ENCODE results near the gene JAKMIP1. TPM values are rescaled to one million over a fixed set of nuclear protein-coding genes. Genes with fewer than 3 reads are reported as not detected.
"Not testable (repeated sequence)": the region's sequence is repeated elsewhere in the genome, so short reads cannot be mapped to it uniquely, and the experiment has no call there.

JAKMIP1 gene
- total and polyA plus RNA-seq, 12 donors, result 0.14 to 5.3 (median 2.9) TPM; not detected in 2

DNA sequence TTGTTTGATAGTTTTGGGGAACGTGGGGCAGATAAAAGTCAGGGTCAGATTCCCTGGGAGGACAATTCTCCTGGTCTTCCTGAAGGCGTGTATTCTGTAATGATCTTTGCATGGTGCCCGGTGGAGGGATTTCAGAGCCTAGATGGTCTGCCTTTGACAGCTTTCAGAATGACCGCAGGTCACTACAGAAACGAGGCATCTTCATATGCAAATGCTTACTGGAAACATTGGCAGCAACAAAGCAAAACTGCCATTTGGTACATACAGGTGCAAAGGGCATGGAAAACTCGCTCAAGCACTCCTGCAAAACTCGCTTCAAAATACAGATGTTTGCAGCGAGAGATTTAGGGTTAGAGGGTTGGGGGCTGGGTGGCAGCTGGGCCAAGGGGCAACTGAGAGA, 190.9 kb downstream of the JAKMIP1 start:
- intact Hi-C loops (cut with DNase I), result no loop called here
- no peak overlapping the region for H3K27ac ChIP-seq

DNA sequence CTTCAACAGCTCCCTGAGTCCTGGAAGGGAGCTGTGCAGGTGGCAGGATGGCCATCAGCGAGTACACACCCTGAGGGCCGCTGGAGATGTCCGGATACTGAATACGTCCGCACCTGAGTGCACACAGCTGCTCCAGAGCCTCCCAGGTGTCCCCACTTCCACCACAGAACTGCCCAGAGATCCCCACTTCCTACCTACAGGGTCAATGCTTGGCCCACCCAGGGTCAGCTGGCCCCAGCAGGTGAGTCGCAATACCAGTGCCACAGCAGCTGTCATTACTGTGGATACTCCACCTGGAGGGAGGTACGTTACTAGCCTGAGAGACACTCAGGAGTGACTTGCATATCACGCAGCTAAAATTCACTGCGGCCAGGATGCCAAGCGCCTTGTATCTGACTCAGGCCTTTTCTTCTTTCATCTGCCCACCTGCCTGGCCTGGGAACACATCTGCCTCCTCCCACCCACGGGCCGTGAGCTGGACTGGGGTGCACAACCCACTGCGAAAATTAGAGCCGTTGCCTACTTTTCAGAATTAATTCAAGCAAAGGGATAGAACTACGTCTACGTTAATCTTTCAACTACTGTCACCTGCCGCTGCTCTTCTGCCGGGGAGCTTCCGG, 191.5 kb downstream of the JAKMIP1 start:
- H3K9me3 ChIP-seq (replicated peaks in 1 of 3), result no peaks in the 10 kb centered on the region
- TF ChIP-seq, protein P1, sequence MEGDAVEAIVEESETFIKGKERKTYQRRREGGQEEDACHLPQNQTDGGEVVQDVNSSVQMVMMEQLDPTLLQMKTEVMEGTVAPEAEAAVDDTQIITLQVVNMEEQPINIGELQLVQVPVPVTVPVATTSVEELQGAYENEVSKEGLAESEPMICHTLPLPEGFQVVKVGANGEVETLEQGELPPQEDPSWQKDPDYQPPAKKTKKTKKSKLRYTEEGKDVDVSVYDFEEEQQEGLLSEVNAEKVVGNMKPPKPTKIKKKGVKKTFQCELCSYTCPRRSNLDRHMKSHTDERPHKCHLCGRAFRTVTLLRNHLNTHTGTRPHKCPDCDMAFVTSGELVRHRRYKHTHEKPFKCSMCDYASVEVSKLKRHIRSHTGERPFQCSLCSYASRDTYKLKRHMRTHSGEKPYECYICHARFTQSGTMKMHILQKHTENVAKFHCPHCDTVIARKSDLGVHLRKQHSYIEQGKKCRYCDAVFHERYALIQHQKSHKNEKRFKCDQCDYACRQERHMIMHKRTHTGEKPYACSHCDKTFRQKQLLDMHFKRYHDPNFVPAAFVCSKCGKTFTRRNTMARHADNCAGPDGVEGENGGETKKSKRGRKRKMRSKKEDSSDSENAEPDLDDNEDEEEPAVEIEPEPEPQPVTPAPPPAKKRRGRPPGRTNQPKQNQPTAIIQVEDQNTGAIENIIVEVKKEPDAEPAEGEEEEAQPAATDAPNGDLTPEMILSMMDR (IDR thresholded peaks at IDR 0.05), result no peak
- no peak for TF ChIP-seq POLR2A (IDR thresholded peaks at IDR 0.05)
- no peaks in the 10 kb centered on the region for H3K36me3 ChIP-seq (replicated peaks in 1 of 2)
- H3K27ac ChIP-seq, result no peak overlapping the region
- H3K4me3 ChIP-seq, result no peak overlapping the region
- 75 to 81% (median 78%) methylated on average over 13 to 19 of the region's 19 CpGs for WGBS, 4 donors
- no peak for DNase-seq
- no peaks in the 10 kb centered on the region for H3K27me3 ChIP-seq
- no peaks in the 10 kb centered on the region for H3K4me1 ChIP-seq (replicated peaks in 1 of 2)
- intact Hi-C loops (cut with DNase I), result no loop called here

More for the DNA sequence above, 190.9 kb downstream of the JAKMIP1 start:
- Histone ChIP-seq H3K4me1 (replicated peaks in 1 of 2) (no peaks in the 10 kb centered on the region), H3K36me3 (replicated peaks in 1 of 2) (no peaks in the 10 kb centered on the region), H3K27me3 (no peaks in the 10 kb centered on the region), H3K4me3 (no peak overlapping the region), H3K9me3 (replicated peaks in 1 of 3) (no peaks in the 10 kb centered on the region)
- no peak for DNase-seq
- 50 to 59% (median 55%) methylated on average over 8 of the region's 8 CpGs for WGBS, 4 donors
- TF ChIP-seq POLR2A (IDR thresholded peaks at IDR 0.05), result no peak
- TF ChIP-seq, protein P1 (IDR thresholded peaks at IDR 0.05), result no peak

DNA sequence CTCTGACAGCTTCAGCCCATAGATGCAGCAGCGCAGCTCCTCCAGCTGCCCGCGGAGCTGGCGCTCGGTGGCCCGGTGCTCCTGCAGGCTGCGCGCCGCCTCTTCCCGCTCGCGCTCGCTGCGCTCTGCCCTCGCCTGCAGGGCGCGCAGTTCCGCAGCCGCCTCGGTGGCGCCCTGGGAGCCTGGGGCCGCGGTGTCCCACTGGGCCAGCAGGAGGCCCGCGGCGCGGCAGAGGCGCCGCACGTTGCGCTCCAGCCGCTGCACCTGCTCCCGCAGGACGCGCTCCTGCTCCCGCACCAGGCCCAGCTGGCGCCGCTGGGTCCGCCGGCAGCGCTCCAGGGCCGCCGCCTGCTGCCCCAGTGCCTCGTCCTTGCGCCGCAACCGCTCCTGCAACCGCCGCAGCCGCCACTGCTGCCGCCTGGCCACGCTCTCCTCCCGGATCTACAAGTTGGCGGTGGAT, 192.2 kb downstream of the JAKMIP1 start:
- intact Hi-C loops (cut with DNase I), result no loop called here
- no peak overlapping the region for H3K4me3 ChIP-seq
- no peak for DNase-seq
- no peak for TF ChIP-seq POLR2A (IDR thresholded peaks at IDR 0.05)
- TF ChIP-seq, protein P1 (IDR thresholded peaks at IDR 0.05), result no peak
- H3K27me3 ChIP-seq, result no peaks in the 10 kb centered on the region
- H3K4me1 ChIP-seq (replicated peaks in 1 of 2), result no peaks in the 10 kb centered on the region
- 29 to 69% (median 48%) methylated on average over 23 to 54 of the region's 54 CpGs for WGBS, 4 donors
- H3K27ac ChIP-seq, result no peak overlapping the region
- H3K9me3 ChIP-seq (replicated peaks in 1 of 3), result no peaks in the 10 kb centered on the region
- no peaks in the 10 kb centered on the region for H3K36me3 ChIP-seq (replicated peaks in 1 of 2)

DNA sequence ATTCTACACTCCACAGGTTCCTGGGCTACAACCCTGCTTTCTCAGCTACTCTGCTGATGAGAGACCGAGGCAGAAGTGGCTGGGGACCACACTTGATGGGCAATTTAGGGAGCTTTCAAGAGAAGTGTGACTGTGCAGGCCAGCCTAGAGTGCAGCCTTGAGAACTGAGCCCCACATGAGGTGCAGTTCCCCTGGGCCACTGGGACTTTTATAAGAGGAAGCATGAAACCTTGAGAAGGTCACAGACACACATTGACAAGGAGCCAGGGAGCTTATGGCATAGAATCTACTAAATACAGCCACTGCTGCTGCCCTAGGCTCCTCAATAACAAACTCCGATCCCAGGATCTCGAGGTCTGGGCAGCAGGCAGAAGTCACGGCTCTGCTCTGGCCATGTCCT, 195.2 kb downstream of the JAKMIP1 start:
- no peaks in the 10 kb centered on the region for H3K4me1 ChIP-seq (replicated peaks in 1 of 2)
- DNase-seq, result no peak
- no peaks in the 10 kb centered on the region for H3K9me3 ChIP-seq (replicated peaks in 1 of 3)
- no peaks in the 10 kb centered on the region for H3K27me3 ChIP-seq
- TF ChIP-seq POLR2A (IDR thresholded peaks at IDR 0.05), result no peak
- TF ChIP-seq, protein P1 (IDR thresholded peaks at IDR 0.05), result no peak
- 77 to 84% (median 81%) methylated on average over 1 to 4 of the region's 4 CpGs for WGBS, 4 donors
- no peaks in the 10 kb centered on the region for H3K36me3 ChIP-seq (replicated peaks in 1 of 2)
- no peak overlapping the region for H3K27ac ChIP-seq
- H3K4me3 ChIP-seq, result no peak overlapping the region
- intact Hi-C loops (cut with DNase I), result no loop called here

GRCh38 chr4:6003485-6003884, 196.9 kb downstream of the JAKMIP1 start:
- intact Hi-C loops (cut with DNase I); H3K9me3 ChIP-seq (replicated peaks in 1 of 3); DNase-seq; H3K4me3 ChIP-seq; H3K27me3 ChIP-seq; H3K27ac ChIP-seq; H3K36me3 ChIP-seq (replicated peaks in 1 of 2); H3K4me1 ChIP-seq (replicated peaks in 1 of 2): not testable (repeated sequence)
- 0 to 97% (median 56%) methylated on average over 1 of the region's 1 CpG for WGBS, 4 donors
